ENCODE results near the gene ABHD17A.
"Not testable (repeated sequence)": the region's sequence is repeated elsewhere in the genome, so short reads cannot be mapped to it uniquely, and the experiment has no call there.

ABHD17A gene

GRCh38 chr19:1879982-1880381, 5.3 kb downstream of the ABHD17A start:
- DNase-seq: not testable (repeated sequence)

GRCh38 chr19:1878583-1878982, 6.7 kb downstream of the ABHD17A start:
- DNase-seq: not testable (repeated sequence)

GRCh38 chr19:1877280-1877660, 8.0 kb downstream of the ABHD17A start:
- not testable (repeated sequence) for DNase-seq

GRCh38 chr19:1876496-1877279, 8.6 kb downstream of the ABHD17A start:
- DNase-seq: not testable (repeated sequence)

- peak; percentile 93 for DNase-seq
These were observed 9.4 kb downstream of the ABHD17A start for GRCh38 chr19:1875646-1876495.

- not testable (repeated sequence) for DNase-seq
These were observed 10.0 kb downstream of the ABHD17A start for GRCh38 chr19:1875265-1875645.

- no peak for DNase-seq
These were observed 10.6 kb downstream of the ABHD17A start for GRCh38 chr19:1874554-1875185.

- no peak for DNase-seq
These were observed 11.5 kb downstream of the ABHD17A start for GRCh38 chr19:1873524-1874473.

GRCh38 chr19:1872807-1873523, 12.3 kb downstream of the ABHD17A start:
- DNase-seq: no peak

- no peak for DNase-seq
These were observed 13.7 kb downstream of the ABHD17A start for GRCh38 chr19:1871630-1872029.

GRCh38 chr19:1871140-1871597, 14.1 kb downstream of the ABHD17A start:
- no peak for DNase-seq

GRCh38 chr19:1868971-1869370, 16.3 kb downstream of the ABHD17A start:
- no peak for DNase-seq

GRCh38 chr19:1867349-1867724, 18.0 kb downstream of the ABHD17A start:
- no peak for DNase-seq

GRCh38 chr19:1866693-1867348, 18.5 kb downstream of the ABHD17A start:
- DNase-seq: no peak

GRCh38 chr19:1865172-1866010, 19.9 kb downstream of the ABHD17A start:
- no peak for DNase-seq

- peak; percentile 68 for DNase-seq
These were observed 20.7 kb downstream of the ABHD17A start for GRCh38 chr19:1864480-1865171.

GRCh38 chr19:1863638-1864479, 21.4 kb downstream of the ABHD17A start:
- peak; percentile 93 for DNase-seq

GRCh38 chr19:1863328-1863637, 22.0 kb downstream of the ABHD17A start, which contains the start of gene KLF16:
TSS of gene KLF16 (minus strand) at chr19:1863579. CDS start at chr19:1863497, 82 bp downstream.
- DNase-seq: no peak

All from activated CD4-positive, alpha-beta T cell treated with anti-CD3 and anti-CD28 coated beads, Interleukin-2, amount 50 U/mL, for 16 hours (primary cell).